HG03432 (cell line): ENCODE data around the gene DCAF15.
A peak's percentile ranks its signal among the peaks of the same experiment; 100 is the strongest.

Experiments
- ATAC-seq: cut with Tn5 transposase; IDR thresholded peaks from one replicate; pipeline ENCODE4 v1.9.1; 2021; ENCODE audit warnings: mild to moderate bottlenecking, moderate library complexity; ENCODE audit not compliant: unreplicated experiment

DCAF15 gene

DNA sequence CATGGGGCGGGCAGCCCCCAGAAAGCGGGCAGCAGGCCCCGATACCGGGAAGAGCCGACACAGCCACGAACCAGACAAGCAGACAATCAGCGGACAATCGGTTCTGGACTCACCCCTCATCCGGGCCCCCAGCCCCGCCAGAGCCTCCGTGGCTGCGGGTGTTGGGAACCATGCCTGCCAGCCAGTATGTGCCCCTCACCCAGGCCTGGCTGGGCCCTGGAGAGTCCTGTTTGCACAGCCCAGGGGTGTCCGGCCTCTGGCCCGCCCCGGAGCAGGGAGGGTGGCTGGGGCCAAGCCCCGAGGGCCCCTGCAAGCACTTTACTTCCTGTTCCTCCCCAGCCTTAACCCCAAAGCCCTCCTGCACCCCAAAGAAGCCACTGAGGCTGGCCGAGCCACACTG, 21.9 kb upstream of the DCAF15 start:
- ATAC-seq, result no peak

DNA sequence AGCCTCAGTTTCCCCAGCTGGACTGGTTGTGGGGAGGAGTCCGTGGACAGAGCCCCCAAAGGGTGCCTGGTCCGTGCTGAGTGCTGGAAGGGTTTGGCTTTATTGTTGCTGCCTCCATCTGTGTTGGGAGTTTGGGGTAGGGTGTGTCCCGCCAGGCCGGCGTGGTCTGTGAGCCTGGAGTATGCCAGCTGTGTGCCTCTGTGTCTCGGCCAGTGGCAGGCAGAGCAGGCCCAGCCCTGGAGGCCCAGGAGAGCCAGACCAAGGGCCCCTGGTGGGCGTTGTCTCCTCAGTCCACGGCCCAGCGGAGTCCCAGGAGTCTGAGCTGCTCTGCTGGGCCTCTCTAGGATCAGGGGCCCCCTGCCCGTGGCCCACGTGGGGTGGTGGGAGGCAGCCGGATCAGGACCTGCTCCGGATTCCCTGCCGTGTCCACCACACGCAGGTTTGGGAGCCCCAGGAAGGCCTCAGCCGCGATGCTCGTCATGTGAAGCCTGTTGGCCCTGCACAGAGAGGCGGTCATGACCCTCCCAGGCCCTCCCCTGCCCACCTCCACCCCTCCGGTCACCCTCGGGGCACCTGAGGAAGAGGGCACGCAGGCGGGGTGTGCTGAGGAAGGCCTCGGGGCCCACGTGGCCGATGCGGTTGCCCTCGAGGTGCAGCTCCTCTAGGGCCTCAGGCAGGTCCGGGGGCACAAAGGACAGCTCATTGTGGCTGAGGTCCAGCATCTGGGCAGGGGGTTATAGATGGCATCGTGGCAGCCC, 20.7 kb upstream of the DCAF15 start:
- ATAC-seq, result no peak

DNA sequence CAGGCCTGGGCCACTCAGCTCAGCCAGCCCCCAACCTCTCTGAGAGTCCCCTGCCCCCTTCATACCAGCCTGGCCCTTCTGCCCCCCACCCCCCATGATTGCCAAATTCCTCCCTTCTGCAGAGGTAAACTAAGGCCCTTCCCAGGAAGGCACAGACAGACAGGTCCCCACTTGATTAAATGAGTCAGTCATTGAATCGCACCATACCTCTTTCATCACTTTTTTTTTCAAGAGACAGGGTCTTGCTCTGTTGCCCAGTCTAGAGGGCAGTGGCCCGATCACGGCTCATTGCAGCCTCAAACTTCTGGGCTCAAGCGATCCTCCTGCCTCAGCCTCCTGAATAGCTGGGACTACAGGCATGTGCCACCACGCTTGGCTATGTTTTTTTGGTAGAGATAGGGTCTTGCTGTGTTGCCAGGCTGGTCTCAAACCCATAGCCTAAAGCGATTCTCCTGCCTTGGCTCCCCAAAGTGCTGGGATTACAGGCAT, 20.1 kb upstream of the DCAF15 start:
- ATAC-seq, result no peak

DNA sequence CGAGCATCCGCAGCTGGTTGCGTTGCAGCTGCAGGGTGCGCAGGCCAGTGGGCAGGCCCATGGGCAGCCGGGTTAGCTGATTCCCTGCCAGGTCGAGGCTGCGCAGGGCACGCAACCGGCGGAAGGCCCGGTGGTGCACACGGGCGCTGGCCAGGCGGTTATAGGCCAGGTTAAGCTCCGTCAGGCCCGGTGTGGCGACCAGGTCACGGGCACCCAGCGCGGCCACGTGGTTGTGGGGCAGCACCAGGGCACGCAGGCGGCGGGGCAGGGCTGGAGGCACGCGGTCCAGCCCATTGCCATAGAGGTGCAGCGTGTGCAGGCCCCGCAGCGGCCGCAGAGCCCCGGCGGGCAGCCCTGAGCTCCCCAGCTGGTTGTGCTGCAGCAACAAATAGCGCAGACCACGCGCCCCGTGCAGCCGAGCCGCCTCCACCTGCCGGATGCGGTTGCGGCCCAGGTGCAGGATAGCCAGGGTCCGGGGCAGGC, 19.4 kb upstream of the DCAF15 start:
- no peak for ATAC-seq

DNA sequence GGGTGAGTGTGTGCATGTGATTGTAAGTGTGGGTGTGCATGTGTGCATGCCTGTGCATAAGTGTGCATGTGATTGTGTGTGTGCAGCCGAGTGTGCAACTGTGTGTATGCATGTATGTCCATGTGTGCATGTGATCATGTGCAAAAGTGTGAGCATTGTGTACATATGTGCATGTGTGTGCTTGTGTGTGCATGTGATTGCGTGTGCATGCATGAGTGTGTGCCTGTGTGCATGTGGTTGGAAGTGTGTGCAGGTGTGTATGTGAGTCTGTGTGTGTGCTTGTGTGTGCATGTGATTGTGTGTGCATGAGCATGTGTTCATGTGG, 17.6 kb upstream of the DCAF15 start:
- no peak for ATAC-seq

DNA sequence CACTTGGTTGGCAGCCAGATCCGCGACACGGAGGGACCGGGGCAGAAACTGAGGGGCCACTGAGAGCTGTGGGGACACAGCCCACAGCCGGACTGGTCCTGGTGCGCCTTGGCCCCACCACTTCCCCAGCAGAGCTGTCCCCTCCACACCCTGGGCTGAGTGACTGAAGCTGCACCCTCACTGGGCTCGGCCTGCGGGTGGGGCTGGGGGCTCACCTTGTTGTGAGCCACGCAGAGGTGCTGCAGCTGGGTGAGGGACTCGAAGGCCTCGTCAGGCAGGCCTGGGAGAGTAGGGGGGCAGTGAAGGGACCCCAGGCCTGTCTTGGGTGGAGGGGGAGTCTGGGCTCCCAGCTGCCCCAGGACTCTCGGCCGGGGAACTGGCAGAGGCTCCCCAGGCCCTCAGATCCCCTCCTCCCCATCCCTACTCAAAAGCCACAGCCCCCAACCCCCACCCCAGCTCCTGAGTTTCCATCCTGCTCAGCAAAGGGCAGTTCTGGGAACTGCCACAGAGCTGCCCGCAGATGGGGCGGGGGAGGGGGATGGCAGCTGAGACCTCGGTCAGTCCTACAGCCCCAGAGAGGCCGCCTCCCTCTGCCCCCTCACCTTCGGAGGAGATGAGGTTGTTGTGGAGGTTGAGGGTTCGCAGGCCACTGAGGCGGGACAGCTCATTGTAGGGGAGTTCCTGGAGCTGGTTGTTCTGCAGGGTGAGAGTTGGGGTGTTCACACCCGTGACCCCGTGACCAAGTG, 16.4 kb upstream of the DCAF15 start:
- ATAC-seq, result no peak

DNA sequence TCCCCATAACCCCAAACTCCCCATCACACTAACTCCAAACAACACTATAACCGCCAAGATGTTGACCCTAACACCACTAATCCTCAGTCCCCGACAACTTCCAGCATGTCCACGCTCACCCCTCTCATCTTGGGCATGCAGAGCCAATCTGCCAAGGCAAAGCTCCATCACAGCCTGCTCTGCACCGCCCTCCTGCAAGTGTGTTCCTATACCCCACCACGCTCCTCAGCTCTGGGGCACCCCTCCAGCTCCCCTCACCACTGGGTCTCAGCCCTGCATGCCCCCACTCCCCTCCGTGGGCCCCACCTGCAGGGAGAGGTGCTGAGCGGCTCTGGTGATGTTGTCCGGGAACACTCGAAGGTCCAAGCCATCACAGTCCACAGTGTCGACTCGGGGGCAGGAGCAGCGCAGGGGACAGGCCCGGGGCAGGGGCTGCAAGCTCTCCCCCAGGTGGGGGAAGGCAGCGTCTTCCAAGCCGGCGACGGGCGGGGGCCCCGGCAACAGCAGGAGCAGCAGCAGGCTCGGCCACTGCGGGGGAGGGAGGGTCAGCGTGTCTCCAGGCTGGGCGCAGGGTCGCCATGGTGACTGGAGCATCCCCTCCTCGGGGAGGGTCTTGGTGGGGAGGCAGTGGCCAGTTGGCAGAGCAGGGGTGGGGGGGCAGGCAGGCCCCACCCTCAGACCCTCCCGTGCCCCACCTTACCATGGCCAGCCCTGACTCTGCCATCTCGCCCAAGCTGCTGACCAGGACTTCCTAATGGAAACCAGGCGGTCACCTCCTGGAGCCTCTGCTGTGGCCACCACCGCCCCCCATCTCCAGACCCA, 14.6 kb upstream of the DCAF15 start:
- ATAC-seq, result no peak

DNA sequence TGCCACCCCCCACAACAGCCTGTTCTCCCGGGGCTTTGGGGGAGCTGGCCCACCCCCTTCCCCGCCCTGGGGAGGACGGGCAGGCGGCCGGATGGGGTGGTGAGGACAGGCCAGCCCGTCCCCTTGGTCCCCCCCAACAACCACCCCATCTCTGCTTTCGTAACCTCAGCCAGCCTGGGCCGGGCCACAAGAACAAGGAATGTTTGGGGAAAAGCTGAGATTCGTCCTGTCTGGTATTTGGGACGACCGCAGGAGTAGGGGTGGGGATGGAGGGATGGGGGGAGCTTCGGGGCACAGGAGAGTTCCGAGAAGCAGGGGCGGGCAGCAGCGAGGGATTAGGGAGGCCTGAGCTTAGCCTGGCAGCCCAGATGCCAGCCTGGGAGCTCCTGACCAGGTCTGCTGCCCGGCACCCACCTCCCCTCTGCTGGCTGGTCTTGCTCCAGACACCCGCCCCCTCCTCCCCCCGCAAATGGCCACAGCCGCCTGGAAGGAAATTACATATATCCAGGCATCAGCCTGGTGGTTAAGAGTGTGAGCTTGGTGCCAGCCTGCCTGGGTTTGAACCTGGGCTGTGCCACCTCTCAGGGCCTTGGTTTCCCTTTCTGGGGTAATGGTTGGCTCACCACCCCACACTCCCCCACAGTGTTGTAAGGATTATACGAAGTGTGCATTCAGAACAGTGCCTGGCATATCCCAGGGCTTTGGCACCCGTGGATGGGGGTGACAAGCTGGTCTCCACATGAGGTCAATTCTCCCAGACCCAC, 13.8 kb upstream of the DCAF15 start, which contains the start of gene PODNL1:
Gene PODNL1, minus strand, starts transcription at position 117 of the 764 bp plus-strand sequence. CDS start 236 bp downstream, outside the sequence.
- ATAC-seq, result no peak

DNA sequence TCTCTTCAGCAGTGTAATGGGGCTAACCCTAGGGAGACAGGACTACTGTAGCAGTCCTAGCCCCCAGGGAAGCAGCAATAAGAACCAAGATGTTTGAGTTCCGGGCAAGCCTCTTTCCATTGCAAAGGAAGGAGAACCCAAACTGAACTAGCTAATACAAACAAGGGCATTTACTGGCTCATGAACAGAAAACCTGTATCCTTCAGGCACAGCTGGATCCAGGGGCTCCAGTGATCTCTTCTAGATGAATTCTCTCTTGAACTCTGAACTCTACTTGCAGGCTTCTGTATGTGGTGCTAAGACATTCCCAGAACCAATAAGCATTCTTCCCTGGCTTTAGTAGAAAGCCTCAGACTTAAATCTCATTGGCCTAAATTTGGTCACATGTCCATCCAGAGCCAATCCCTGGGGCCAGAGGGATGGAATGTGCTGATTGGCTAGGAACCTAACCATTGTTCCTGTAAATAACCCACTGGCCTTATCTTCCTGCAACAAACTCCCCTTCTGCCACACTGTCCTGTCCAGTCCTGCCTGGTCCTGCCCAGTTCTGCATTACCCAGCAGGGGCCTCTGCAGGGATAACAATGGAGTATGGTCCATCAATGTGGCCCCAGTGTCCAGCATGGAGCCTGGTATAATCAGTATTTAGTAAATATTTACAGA, 10.2 kb upstream of the DCAF15 start:
- ATAC-seq, result no peak

DNA sequence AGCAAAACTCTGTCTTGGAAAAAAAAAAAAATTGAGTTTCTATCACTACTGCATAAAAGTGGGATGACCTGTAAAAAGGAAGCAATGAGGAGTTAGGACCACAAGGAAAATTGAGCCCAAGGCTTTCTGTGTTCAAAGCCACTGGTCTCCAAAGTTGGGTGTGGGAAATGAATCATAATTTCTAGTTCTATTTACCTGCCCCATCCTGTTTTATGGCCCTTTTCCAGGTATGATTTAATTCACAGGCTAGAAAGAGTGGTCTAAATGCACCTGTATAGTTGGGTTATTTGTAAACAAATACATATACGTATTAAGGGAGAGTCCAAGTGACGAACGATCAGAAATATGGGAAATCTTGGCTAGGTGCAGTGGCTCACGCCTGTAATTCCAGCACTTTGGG, 5.9 kb upstream of the DCAF15 start:
- no peak for ATAC-seq

DNA sequence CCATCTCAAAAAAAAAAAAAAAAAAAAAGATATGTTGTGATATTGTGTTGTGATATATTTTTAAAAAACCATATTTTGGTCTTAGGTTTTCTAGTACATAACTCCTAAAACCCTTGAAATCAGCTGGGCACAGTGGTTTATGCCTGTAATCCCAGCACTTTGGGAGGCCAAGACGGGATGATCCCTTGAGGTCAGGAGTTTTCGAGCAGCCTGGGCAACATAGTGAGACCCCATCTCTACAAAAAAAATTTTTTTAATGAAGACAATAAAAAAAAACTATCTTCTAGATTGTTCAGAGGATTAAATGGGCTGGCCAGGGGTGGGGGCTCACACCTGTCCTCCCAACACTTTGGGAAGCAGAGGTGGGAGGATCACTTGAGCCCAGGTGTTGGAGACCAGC, 1.3 kb upstream of the DCAF15 start:
- no peak for ATAC-seq

DNA sequence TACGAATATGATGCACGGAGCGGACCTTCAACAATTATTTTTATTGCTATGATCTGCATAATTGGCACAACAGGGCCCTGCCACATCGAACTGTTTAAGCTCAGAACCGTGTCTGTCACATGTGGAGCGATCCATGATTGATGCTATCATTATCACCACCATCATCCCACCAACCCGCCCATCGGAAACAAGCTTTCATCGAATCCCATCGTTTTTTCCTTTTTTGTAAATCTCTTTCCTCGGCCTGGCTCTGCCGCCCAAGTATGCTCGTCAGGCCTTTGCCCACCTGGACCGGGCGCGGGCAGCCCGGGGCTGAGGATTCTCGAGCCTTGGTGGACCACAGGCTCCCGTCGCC, 533 bp upstream of the DCAF15 start:
- ATAC-seq, result peak; percentile 2

DNA sequence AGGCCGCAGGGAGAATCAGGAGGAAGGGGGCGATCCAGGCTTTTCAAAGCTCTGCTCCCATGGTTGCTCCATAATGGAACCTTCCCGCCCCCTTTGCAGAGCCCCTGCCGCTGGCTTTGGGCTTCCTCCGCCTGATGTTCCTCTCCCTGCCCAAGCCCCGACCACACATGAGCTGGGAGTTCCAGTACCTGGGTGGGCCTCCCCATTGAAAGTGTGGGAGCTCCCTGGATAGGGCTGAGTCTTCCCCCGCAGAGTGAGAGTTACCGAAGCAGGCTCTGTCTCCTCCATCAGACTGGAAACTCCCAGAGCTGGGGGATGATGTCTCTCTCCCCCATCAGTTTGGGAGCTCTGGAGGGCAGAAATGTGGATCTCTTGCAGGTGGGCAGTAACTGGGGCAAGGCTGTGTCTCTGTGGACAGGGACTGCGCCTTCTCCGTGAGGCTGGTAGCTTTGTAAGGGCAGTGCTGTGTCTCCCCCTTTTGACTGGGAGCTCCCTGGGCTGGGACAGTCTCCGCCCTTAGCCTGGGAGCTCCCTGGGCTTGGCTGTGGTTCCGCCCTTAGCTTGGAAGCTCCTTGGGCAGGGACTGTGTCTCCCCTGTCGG, 722 bp downstream of the DCAF15 start:
- ATAC-seq, result no peak

DNA sequence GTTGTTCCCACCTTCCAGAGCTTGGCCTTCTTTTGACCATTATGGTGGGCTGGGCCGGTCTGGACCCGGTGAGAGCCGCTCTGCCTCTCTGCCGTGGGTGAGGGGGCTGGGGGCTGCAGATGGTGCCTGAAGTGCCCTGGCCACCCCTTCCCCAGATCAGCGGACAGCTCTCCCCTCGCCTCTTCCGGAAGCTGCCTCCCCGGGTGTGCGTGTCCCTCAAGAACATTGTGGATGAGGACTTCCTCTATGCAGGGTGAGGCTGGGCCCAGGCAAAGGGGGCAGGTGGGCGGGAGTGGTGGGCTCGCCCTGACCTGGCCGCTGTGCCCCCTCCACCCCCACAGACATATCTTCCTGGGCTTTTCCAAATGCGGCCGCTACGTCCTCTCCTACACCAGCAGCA, 1.9 kb downstream of the DCAF15 start:
- no peak for ATAC-seq

DNA sequence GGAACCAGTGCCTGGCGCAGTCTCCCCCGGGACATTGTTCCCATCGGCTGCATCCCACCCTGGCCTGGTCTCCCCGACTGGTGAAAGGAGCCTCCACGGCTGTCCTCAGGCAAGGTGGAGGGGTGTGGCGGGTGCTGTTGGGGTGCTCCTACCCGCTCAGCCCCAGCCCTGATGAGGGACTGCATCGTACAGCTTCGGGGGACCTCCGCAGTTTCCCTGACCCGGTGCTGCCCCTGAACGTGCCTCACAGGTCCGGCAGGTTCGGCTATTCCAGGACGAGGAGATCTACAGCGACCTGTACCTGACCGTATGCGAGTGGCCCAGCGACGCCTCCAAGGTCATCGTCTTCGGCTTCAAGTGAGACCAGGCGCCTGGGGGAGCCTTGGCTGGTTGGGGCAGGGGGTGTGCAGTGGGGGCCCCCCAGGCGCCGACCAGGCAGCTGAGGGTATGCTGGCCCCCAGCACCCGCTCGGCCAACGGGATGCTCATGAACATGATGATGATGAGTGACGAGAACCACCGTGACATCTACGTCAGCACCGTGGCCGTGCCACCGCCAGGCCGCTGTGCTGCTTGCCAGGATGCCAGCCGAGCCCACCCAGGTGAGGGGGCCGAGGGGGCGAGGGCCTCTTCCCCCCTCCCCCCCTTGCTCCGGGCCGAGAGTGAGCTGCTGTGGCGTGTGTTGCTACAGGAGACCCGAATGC, 3.5 kb downstream of the DCAF15 start:
- no peak for ATAC-seq

DNA sequence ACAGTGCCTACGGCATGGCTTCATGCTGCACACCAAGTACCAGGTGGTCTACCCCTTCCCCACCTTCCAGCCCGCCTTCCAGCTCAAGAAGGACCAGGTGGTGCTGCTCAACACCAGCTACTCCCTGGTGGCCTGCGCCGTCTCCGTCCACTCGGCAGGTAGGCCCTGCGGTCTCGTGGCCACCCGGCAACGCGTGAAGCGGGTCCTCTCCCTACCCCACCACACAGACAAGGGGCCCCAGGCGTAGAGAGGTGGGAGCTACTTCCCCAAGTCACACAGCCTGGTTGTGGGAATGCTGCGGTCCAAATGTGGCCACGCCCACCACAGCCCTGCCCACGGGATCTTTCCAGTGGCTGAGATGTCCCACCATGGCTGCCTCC, 4.0 kb downstream of the DCAF15 start:
- no peak for ATAC-seq

DNA sequence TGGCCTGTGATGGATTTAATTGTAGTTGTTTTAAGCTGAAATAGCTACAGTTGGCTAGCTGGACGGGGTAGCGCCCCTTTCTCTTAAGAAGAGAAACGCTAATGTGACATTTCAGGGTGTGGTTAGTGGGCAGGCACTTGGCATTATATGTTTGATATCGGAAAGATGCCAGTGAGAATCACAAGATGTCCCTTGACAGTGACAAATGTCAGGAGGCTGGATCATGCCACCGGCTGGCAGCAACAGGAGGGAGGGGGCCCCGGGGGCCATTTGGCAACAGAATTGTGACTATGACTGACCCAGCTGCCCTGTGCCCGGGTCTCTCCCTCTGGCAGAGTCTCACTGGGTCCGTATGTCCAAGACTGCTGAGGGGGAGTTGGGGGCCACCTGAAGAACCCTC, 4.7 kb downstream of the DCAF15 start:
- ATAC-seq, result no peak

DNA sequence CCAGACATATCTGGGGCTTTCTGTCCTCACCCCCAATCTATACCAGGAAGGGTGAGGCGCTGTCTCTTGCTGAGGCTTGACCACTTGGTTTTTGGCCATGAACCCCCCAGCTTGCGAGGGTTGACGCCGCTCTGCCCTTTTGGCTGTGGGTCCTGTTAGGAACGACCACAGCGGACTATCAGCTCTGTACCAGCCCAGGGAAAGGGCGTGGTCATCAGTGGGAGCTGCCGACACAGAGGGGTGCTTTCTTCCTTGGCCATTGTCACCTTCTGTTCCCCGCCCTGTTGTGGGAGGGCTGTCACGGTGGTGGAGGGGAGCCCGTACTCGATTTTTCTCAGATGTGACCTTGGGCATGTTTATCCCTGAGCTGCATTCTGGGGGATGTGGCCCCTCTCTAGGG, 5.7 kb downstream of the DCAF15 start:
- no peak for ATAC-seq
